HT-29 (cell line): ENCODE measurements around the gene ANKLE2. TPM values are rescaled to one million over a fixed set of nuclear protein-coding genes. Genes with fewer than 3 reads are reported as not detected.
"Not testable (repeated sequence)": the region's sequence is repeated elsewhere in the genome, so short reads cannot be mapped to it uniquely, and the experiment has no call there.

Experiments used
- DNase-seq: peaks from one replicate; pipeline ENCODE4 v3.0.0-alpha.2; 2015; ENCODE audit warnings: low spot score
- total RNA-seq: library from RNA; depleted of rRNA; stranded (reverse); fragments of >200 nt; shearing (Covaris generic); gene quantifications from 2 replicates; pipeline ENCODE4 v1.2.3, GENCODE V29; 2014

Gene ANKLE2
- total RNA-seq, 1 experiment from 2014 or later: 67.6 TPM

- DNase-seq: no peak
These were observed 16.0 kb upstream of the ANKLE2 start for GRCh38 chr12:132777614-132778013.

GRCh38 chr12:132776816-132777568 is 15.4 kb upstream of the ANKLE2 start:
- no peak for DNase-seq

GRCh38 chr12:132776230-132776625 is 14.6 kb upstream of the ANKLE2 start:
- not testable (repeated sequence) for DNase-seq

GRCh38 chr12:132775502-132776229 is 14.0 kb upstream of the ANKLE2 start:
- DNase-seq: no peak

GRCh38 chr12:132774646-132775275 is 13.1 kb upstream of the ANKLE2 start:
- no peak for DNase-seq

GRCh38 chr12:132774159-132774558 is 12.5 kb upstream of the ANKLE2 start:
- DNase-seq: no peak

GRCh38 chr12:132773077-132773955 is 11.7 kb upstream of the ANKLE2 start:
- DNase-seq: no peak

GRCh38 chr12:132772606-132773005 is 11.0 kb upstream of the ANKLE2 start:
- DNase-seq: no peak

- DNase-seq: no peak
These were observed 9.7 kb upstream of the ANKLE2 start for GRCh38 chr12:132771126-132771838.

- DNase-seq: peak; percentile 55
These were observed 4.9 kb upstream of the ANKLE2 start for GRCh38 chr12:132766380-132767085.

- DNase-seq: no peak
These were observed 3.7 kb upstream of the ANKLE2 start for GRCh38 chr12:132765361-132765760.

GRCh38 chr12:132764231-132764630 is 2.6 kb upstream of the ANKLE2 start:
- no peak for DNase-seq

- DNase-seq: peak; percentile 88
These were observed 420 bp upstream of the ANKLE2 start for GRCh38 chr12:132761921-132762583.

- DNase-seq: no peak
These were observed 2.3 kb downstream of the ANKLE2 start for GRCh38 chr12:132759359-132759758.

- DNase-seq: not testable (repeated sequence)
These were observed 2.8 kb downstream of the ANKLE2 start for GRCh38 chr12:132758825-132759224.

- no peak for DNase-seq
These were observed 7.3 kb downstream of the ANKLE2 start for GRCh38 chr12:132754160-132754932.

- not testable (repeated sequence) for DNase-seq
These were observed 8.0 kb downstream of the ANKLE2 start for GRCh38 chr12:132753670-132754069.

GRCh38 chr12:132748319-132748718 is 13.3 kb downstream of the ANKLE2 start:
- no peak for DNase-seq

GRCh38 chr12:132747896-132748295 is 13.7 kb downstream of the ANKLE2 start:
- DNase-seq: no peak
